Transverse colon (tissue), 4 donors: Measurements from ENCODE around the gene ARPC1B.

Experiments
- POLR2AphosphoS5 ChIP-seq, 3 donors: sonication (generic); formaldehyde crosslinking; IDR thresholded peaks; one replicate each; pipeline ENCODE4 v1.6.1; 2016; ENCODE audit warnings: antibody characterized with exemption in 3 of 3
- TF ChIP-seq, protein P1 (sequence below), 5 experiments: fragments of 200-600 bp in 3 of 5; fragments of 450-650 bp in 2 of 5; sonication (generic) in 3 of 5; IDR thresholded peaks; 1 replicate in 2 of 5; 2 replicates in 3 of 5; pipeline ENCODE4 v1.5.1; 2016 to 2017; ENCODE audit warnings: antibody characterized with exemption in 5 of 5, inconsistent platforms in 3 of 5, mild to moderate bottlenecking in 2 of 5, moderate library complexity in 1 of 5

DNA sequence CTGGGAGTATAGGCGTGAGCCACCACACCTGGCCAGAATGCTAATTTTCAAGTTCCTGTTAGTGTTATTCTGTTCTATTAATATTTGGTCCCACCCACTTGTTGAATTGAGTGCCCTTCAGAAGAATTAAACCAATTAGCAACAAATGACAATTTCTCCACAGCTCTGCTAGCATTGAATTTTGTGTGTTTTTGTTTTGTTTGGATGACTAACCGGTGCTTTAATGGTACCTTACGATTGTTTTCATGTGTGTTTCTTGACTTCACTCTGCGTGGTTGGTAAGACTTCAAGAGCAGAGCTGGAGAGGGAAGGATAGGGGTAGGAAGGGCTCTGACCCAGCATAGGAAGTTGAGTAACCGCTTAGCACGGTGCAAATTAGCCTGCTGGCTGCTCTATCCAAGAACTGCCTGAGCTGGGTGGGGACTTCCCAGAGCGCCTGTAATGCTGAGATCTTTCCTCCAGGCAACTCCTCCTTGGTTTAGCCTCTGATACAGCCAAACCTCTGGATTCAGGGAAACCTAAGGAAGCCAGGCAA, 4.6 kb downstream of the ARPC1B start:
- TF ChIP-seq, protein P1, sequence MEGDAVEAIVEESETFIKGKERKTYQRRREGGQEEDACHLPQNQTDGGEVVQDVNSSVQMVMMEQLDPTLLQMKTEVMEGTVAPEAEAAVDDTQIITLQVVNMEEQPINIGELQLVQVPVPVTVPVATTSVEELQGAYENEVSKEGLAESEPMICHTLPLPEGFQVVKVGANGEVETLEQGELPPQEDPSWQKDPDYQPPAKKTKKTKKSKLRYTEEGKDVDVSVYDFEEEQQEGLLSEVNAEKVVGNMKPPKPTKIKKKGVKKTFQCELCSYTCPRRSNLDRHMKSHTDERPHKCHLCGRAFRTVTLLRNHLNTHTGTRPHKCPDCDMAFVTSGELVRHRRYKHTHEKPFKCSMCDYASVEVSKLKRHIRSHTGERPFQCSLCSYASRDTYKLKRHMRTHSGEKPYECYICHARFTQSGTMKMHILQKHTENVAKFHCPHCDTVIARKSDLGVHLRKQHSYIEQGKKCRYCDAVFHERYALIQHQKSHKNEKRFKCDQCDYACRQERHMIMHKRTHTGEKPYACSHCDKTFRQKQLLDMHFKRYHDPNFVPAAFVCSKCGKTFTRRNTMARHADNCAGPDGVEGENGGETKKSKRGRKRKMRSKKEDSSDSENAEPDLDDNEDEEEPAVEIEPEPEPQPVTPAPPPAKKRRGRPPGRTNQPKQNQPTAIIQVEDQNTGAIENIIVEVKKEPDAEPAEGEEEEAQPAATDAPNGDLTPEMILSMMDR (IDR thresholded peaks at IDR 0.05): no peak
- TF ChIP-seq POLR2AphosphoS5 (IDR thresholded peaks at IDR 0.05): peak in 1 of 3 donors; percentile 13
